ENCODE results near the gene CACNA2D3.

The CACNA2D3 gene

GRCh38 chr3:54349231-54349652 lies 226.9 kb downstream of the CACNA2D3 start:
- H3K4me3 ChIP-seq (ENCODE audit: low read depth, low read length): no peak overlapping the region
- no peak for DNase-seq
- H3K27me3 ChIP-seq (ENCODE audit: insufficient read depth, low read depth, severe bottlenecking): no peaks in the 10 kb centered on the region
- H3K36me3 ChIP-seq: no peaks in the 10 kb centered on the region
- TF ChIP-seq CTCF (IDR thresholded peaks at IDR 0.05; ENCODE audit: low read depth, low read length): no peak
- H3K27ac ChIP-seq: no peak overlapping the region
- no peaks in the 10 kb centered on the region for H3K9me3 ChIP-seq (ENCODE audit: severe bottlenecking)

- TF ChIP-seq CTCF (IDR thresholded peaks at IDR 0.05; ENCODE audit: low read depth, low read length): no peak
- DNase-seq: no peak
- Histone ChIP-seq H3K27me3 (ENCODE audit: insufficient read depth, low read depth, severe bottlenecking) (no peaks in the 10 kb centered on the region), H3K27ac (no peak overlapping the region), H3K36me3 (no peaks in the 10 kb centered on the region), H3K4me3 (ENCODE audit: low read depth, low read length) (no peak overlapping the region), H3K9me3 (ENCODE audit: severe bottlenecking) (no peaks in the 10 kb centered on the region)
These were observed 227.3 kb downstream of the CACNA2D3 start for GRCh38 chr3:54349691-54350090.

- Histone ChIP-seq H3K36me3 (no peaks in the 10 kb centered on the region), H3K27ac (no peak overlapping the region), H3K27me3 (ENCODE audit: insufficient read depth, low read depth, severe bottlenecking) (no peaks in the 10 kb centered on the region), H3K4me3 (ENCODE audit: low read depth, low read length) (no peak overlapping the region), H3K9me3 (ENCODE audit: severe bottlenecking) (no peaks in the 10 kb centered on the region)
- TF ChIP-seq CTCF (IDR thresholded peaks at IDR 0.05; ENCODE audit: low read depth, low read length): no peak
- DNase-seq: no peak
These were observed 231.2 kb downstream of the CACNA2D3 start for GRCh38 chr3:54353546-54353945.

GRCh38 chr3:54353946-54354345 lies 231.6 kb downstream of the CACNA2D3 start:
- Histone ChIP-seq H3K9me3 (ENCODE audit: severe bottlenecking) (no peaks in the 10 kb centered on the region), H3K27me3 (ENCODE audit: insufficient read depth, low read depth, severe bottlenecking) (no peaks in the 10 kb centered on the region), H3K4me3 (ENCODE audit: low read depth, low read length) (no peak overlapping the region), H3K36me3 (no peaks in the 10 kb centered on the region), H3K27ac (no peak overlapping the region)
- no peak for DNase-seq
- no peak for TF ChIP-seq CTCF (IDR thresholded peaks at IDR 0.05; ENCODE audit: low read depth, low read length)

GRCh38 chr3:54355800-54356199 lies 233.4 kb downstream of the CACNA2D3 start:
- Histone ChIP-seq H3K27ac (no peak overlapping the region), H3K9me3 (ENCODE audit: severe bottlenecking) (no peaks in the 10 kb centered on the region), H3K4me3 (ENCODE audit: low read depth, low read length) (no peak overlapping the region), H3K36me3 (no peaks in the 10 kb centered on the region), H3K27me3 (ENCODE audit: insufficient read depth, low read depth, severe bottlenecking) (no peaks in the 10 kb centered on the region)
- TF ChIP-seq CTCF (IDR thresholded peaks at IDR 0.05; ENCODE audit: low read depth, low read length): no peak
- no peak for DNase-seq

GRCh38 chr3:54356261-54357045 lies 234.1 kb downstream of the CACNA2D3 start:
- Histone ChIP-seq H3K36me3 (no peaks in the 10 kb centered on the region), H3K4me3 (ENCODE audit: low read depth, low read length) (no peak overlapping the region), H3K27me3 (ENCODE audit: insufficient read depth, low read depth, severe bottlenecking) (no peaks in the 10 kb centered on the region), H3K9me3 (ENCODE audit: severe bottlenecking) (no peaks in the 10 kb centered on the region), H3K27ac (no peak overlapping the region)
- DNase-seq: no peak
- TF ChIP-seq CTCF (IDR thresholded peaks at IDR 0.05; ENCODE audit: low read depth, low read length): no peak

Data from WERI-Rb-1 (cell line).